Epithelial cell of proximal tubule (primary cell): Measurements from ENCODE around the gene R3HCC1L. TPM values are rescaled to one million over a fixed set of nuclear protein-coding genes. Genes with fewer than 3 reads are reported as not detected.

ENCODE experiments used
- DNase-seq: peaks from one replicate; pipeline ENCODE4 v3.0.0-alpha.2; 2011; ENCODE audit warnings: low read depth
- H3K4me3 ChIP-seq: 2 replicates; pipeline ENCODE4 v1.5.1; 2011; ENCODE audit warnings: low read depth, mild to moderate bottlenecking, low read length
- total RNA-seq: library from RNA; depleted of rRNA; stranded (reverse); fragments of >200 nt; gene quantifications from 2 replicates; pipeline ENCODE4 v1.2.3, GENCODE V29; 2015
- TF ChIP-seq, protein P1 (sequence below): conservative IDR thresholded peaks from 2 replicates; pipeline ENCODE4 v1.5.1; 2012; ENCODE audit warnings: low read depth, mild to moderate bottlenecking, low read length

R3HCC1L gene
- total RNA-seq, 1 donor from 2014 or later, result 8.6 TPM

- H3K4me3 ChIP-seq, result no peak overlapping the region
- TF ChIP-seq, protein P1, sequence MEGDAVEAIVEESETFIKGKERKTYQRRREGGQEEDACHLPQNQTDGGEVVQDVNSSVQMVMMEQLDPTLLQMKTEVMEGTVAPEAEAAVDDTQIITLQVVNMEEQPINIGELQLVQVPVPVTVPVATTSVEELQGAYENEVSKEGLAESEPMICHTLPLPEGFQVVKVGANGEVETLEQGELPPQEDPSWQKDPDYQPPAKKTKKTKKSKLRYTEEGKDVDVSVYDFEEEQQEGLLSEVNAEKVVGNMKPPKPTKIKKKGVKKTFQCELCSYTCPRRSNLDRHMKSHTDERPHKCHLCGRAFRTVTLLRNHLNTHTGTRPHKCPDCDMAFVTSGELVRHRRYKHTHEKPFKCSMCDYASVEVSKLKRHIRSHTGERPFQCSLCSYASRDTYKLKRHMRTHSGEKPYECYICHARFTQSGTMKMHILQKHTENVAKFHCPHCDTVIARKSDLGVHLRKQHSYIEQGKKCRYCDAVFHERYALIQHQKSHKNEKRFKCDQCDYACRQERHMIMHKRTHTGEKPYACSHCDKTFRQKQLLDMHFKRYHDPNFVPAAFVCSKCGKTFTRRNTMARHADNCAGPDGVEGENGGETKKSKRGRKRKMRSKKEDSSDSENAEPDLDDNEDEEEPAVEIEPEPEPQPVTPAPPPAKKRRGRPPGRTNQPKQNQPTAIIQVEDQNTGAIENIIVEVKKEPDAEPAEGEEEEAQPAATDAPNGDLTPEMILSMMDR, result no peak
- no peak for DNase-seq
These were observed 62.5 kb downstream of the R3HCC1L start for GRCh38 chr10:98196985-98197384.

GRCh38 chr10:98201760-98202159, 67.3 kb downstream of the R3HCC1L start:
- H3K4me3 ChIP-seq, result no peak overlapping the region
- TF ChIP-seq, protein P1, result no peak
- no peak for DNase-seq

DNA sequence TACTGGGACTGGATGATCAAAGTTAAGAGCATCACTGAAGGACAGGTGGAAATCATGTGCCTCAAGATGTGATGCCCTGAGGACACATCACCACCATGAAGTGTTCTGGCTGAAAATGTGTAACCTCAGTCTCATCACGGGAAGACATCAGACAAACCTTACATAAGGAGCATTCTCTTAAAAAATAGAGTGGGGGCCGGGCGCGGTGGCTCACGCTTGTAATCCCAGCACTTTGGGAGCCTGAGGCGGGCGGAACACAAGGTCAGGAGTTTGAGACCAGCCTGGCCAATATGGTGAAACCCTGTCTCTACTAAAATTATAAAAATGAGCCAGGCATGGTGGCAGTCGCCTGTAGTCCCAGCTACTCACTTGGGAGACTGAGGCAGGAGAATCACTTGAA, 67.9 kb downstream of the R3HCC1L start:
- TF ChIP-seq, protein P1, result no peak
- no peak overlapping the region for H3K4me3 ChIP-seq
- DNase-seq, result no peak

DNA sequence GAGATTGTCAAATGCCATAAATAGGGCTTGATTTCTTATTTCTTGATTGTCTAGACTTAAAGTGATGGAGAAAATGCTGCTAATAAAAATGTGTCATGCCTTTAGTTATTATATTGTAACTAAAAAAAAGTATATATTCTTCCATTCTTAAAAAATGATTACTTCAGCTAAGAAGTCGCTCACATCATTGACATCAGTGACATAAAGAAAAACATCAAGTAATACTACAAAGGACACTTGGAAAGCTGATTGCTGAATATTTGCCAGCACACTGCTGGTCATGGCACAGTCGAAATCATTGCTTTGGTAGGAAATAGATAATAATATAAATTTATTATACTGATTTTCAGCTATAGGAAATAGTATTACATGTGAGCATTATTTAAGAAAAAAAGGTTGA, 70.9 kb downstream of the R3HCC1L start:
- H3K4me3 ChIP-seq, result no peak overlapping the region
- TF ChIP-seq, protein P1, result no peak
- no peak for DNase-seq

DNA sequence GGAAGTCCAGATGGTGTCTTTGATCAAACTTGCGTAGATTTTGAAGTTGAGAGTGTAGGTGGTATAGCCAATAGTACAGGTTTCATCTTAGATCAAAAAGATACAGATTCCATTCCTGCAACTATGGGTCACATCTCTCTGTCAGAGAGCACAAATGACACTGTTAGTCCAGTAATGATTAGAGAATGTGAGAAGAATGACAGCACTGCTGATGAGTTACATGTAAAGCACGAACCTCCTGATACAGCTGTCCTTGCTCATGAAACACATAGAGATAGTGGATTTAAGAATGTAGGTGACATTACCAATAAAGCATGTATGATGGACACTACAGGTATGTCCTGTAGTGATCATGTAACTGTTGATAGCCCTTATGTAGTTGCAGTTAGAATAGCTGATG, 74.5 kb downstream of the R3HCC1L start:
- TF ChIP-seq, protein P1, result no peak
- DNase-seq, result no peak
- H3K4me3 ChIP-seq, result no peak overlapping the region

- TF ChIP-seq, protein P1, result no peak
- DNase-seq, result no peak
- H3K4me3 ChIP-seq, result no peak overlapping the region
These were observed 75.0 kb downstream of the R3HCC1L start for GRCh38 chr10:98209441-98209840.

DNA sequence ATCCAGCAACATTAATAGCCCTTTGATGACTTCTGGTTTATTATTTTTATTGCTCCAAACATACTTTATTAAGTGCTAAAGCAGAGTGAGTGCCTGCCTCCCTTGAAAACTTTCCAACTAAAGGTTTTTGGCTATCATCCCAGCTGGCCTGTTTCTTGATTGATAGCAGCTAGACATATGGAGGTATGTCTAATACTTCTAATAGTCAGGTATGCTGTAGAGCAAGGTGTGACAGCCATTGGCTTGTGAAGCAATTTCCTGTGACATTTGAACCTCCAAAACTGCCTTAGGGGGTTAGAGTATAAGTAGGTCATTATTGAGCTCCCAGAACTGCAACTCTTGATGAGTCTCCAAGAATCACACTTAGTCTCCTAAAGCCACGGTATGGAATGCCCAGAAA, 77.7 kb downstream of the R3HCC1L start:
- DNase-seq, result no peak
- TF ChIP-seq, protein P1, result no peak
- H3K4me3 ChIP-seq, result no peak overlapping the region
